C4-2B (cell line): Measurements from ENCODE around the gene NIFK.

ENCODE experiments used
- CTCF ChIP-seq: fragments of 450-650 bp; conservative IDR thresholded peaks from 2 replicates; pipeline ENCODE4 v1.5.1; 2017; ENCODE audit warnings: mild to moderate bottlenecking
- ZFX ChIP-seq: fragments of 450-650 bp; IDR thresholded peaks from 2 replicates; pipeline ENCODE4 v1.6.1; 2017

GRCh38 chr2:121695171-121695451, 41.6 kb downstream of the NIFK start:
- TF ChIP-seq CTCF (no peak), ZFX (no peak)
